ENCODE results near the gene SMAD3. TPM values are rescaled to one million over a fixed set of nuclear protein-coding genes. Genes with fewer than 3 reads are reported as not detected.
A peak's percentile ranks its signal among the peaks of the same experiment; 100 is the strongest.

The SMAD3 gene
- total RNA-seq, 1 donor = 67.8 TPM

DNA sequence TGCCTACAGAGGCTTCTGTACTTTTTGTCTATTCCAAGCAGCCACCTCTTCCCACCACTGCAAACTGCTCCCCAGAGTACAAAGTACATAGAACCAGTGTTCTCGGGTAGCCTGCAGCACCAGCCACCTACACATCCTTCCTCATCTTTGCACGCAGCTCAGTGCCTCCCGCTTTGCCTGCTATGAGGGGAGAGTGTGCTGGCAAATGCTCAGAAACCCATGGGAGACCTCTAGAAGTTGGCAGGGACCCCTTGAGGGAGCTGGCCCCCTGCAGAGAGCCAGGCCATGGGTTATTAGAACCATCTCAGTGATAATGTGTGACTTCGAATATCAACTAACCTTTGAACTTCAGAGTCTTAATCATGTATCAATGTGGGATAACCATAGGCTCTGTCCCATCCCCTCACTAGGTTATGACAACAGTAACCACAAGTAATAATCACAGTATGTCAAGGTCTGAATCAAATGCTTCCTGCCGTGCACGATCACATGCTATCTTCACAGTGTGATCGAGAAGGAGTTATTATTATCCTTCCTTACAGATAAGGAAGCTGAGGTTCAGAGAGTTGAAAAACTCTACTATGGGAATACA is 22.8 kb upstream of the SMAD3 start:
- no peak for DNase-seq (ENCODE audit: low read depth)
- TF ChIP-seq, protein P1, sequence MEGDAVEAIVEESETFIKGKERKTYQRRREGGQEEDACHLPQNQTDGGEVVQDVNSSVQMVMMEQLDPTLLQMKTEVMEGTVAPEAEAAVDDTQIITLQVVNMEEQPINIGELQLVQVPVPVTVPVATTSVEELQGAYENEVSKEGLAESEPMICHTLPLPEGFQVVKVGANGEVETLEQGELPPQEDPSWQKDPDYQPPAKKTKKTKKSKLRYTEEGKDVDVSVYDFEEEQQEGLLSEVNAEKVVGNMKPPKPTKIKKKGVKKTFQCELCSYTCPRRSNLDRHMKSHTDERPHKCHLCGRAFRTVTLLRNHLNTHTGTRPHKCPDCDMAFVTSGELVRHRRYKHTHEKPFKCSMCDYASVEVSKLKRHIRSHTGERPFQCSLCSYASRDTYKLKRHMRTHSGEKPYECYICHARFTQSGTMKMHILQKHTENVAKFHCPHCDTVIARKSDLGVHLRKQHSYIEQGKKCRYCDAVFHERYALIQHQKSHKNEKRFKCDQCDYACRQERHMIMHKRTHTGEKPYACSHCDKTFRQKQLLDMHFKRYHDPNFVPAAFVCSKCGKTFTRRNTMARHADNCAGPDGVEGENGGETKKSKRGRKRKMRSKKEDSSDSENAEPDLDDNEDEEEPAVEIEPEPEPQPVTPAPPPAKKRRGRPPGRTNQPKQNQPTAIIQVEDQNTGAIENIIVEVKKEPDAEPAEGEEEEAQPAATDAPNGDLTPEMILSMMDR (IDR thresholded peaks at IDR 0.05; ENCODE audit: insufficient read depth, low read depth, low read length) = no peak
- no peak overlapping the region for H3K4me3 ChIP-seq (ENCODE audit: low read depth, low read length)

DNA sequence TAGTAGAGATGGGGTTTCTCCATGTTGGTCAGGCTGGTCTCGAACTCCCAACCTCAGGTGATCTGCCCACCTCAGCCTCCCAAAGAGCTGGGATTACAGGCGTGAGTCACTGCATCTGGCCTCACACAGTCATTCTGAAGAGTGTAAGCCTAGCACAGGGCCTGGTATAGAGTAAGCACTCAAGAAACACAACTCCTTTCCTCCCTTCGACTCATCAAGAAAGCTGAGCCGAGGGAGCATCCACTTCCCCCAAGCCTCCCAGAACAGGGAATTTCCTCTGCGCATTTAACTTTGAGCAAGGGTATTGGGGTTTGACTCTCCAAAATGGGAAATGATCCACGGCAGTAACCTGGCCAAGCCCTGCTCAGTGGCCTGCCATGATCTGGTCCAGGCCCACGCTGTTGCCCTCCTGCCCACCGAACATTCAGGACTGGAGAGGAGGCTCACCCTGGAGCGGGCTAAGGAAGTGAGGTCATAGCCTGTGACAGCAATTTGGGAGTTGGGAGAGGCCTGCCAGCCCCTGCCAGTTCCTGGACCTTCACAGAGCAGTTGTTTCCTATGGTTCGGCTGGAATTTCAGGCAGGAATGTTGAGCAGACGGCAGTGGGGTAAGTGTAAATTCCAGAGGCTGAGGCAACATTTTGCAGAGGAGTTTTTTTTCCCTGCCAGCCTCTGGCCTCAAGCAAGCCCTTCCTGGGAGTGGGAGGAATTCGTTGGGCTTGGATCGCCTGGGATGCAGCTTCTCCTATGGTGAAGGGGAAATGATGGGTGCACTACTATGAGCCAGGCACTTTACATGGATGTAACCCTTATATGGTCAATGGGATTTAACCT is 21.2 kb upstream of the SMAD3 start:
- peak; percentile 82 for DNase-seq (ENCODE audit: low read depth)
- TF ChIP-seq, protein P1 (IDR thresholded peaks at IDR 0.05; ENCODE audit: insufficient read depth, low read depth, low read length) = no peak
- H3K4me3 ChIP-seq (ENCODE audit: low read depth, low read length) = no peak overlapping the region

DNA sequence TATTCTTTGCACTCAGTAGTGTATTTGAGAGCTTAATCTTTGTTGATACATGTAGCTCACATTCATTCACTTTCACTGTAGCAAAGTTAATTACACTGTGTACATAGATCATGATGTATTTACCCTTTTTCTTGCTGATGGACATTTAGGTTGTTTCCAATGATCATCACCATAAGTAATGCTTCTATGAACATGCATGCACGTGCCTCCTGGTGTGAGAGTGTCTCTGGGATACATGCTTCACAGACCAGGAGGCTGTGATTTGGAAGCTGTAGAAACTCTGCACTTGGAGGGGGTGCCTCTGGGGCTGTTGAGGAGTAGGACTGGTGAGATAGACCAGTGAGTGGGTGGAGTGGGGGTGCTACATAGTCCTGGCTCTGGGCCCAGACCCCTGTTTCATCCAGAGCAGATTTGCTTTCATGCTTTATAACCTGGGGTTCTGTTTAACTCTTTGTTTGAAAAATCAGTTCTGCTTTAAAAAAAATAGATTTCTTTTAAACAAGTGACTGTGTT is 18.2 kb upstream of the SMAD3 start:
- DNase-seq (ENCODE audit: low read depth) = no peak
- TF ChIP-seq, protein P1 (IDR thresholded peaks at IDR 0.05; ENCODE audit: insufficient read depth, low read depth, low read length) = no peak
- no peak overlapping the region for H3K4me3 ChIP-seq (ENCODE audit: low read depth, low read length)

DNA sequence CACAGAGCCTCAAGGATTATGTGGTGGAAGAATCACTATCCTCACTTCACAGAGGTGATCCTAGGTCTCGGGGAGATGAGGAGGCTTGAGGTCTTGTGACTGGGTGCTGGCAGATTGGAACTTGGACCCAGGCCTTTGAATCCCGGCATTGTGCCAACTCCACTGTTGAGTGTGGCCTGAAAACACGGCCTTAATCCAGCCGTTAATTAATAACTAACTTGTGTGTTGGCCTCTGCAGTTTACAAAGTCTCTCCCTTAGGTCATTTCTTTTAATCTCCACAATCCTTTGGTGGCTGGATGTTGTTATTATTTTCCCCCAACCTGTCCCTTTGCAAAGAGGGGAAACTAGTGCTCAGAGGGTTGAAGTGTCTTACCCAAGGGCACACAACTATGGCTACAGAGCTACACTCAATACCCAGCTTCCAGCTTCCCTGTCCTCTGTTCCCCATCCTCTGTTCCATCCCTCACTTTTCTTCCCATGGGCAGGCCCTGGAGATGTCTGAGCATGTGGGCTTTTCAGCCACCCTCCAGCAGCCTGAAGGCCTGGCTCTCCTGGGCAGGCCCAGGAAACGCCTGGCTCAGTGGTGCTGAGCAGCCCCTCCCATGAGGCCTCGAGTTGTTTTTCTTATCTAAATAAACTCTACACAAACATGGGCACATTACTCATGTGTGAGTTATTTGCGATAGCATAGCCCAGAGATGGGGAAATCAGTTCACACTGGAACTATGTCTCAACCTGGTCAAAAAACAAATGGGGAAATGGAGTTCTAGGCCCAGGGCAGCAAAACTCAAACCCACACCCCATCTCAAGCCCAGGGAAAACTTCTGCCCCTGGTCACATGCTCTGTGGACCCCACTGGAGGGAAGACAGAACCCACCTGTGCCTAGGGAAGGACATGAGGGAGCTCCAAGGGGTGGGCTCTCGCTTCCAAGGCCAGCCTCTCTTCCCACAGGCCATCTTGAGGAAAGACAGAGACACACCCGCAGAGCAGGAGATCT is 16.8 kb upstream of the SMAD3 start:
- TF ChIP-seq, protein P1 (IDR thresholded peaks at IDR 0.05; ENCODE audit: insufficient read depth, low read depth, low read length) = no peak
- peak; percentile 95 for DNase-seq (ENCODE audit: low read depth)
- no peak overlapping the region for H3K4me3 ChIP-seq (ENCODE audit: low read depth, low read length)

DNA sequence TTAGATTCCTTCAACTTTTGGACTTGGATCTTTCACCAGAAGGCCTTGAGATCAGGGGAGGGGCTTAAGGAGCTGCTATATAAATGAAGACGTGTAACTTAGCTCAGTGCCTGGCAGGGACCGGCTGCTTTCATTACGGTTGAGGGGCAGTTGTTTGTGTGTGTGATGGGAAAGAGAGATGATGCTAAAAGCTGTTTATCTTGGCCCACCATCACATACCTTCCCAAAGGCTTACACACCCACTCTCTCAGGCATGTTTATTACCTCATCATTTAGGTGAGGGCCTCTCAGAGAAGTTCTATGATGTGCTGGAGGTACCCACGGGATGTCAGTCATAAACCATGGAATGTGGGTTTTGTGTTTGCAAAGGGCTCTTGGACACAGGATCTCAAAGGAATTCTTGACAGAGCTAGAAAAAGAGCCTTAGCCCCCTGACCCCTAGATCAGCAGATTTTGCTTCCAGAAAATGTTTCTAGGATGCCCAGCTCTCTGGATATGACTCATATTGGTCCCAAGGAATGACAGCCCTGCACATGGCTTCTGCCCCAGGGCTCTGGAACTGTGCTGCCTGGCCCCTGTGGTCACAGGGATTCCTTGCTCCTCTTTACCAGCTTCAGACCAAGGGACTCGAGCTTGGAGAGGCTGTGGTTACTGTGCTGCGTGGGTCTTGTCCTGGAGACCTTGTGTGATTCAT is 15.9 kb upstream of the SMAD3 start:
- H3K4me3 ChIP-seq (ENCODE audit: low read depth, low read length) = no peak overlapping the region
- TF ChIP-seq, protein P1 (IDR thresholded peaks at IDR 0.05; ENCODE audit: insufficient read depth, low read depth, low read length) = no peak
- DNase-seq (ENCODE audit: low read depth) = peak; percentile 69

DNA sequence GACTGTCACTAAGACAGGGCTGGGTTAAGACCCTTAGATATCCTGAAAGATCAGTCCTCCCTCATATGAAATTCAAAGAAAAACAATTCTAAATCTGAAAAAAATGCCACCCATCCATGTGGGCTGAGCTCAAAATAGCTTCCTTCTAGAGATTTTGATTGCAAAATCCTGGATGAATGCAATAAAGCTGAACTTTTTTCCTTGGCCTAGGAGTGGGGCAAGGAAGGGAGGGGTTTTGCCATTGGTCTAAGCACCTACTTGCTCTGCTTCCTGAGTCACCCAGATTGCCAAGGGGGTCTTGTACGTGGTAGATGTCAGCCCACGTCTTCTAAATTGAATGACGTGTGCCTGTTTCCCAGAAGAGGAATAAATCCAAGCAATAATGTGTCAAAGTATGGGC is 15.3 kb upstream of the SMAD3 start:
- peak; percentile 81 for DNase-seq (ENCODE audit: low read depth)
- TF ChIP-seq, protein P1 (IDR thresholded peaks at IDR 0.05; ENCODE audit: insufficient read depth, low read depth, low read length) = no peak
- H3K4me3 ChIP-seq (ENCODE audit: low read depth, low read length) = no peak overlapping the region
